Measurements from ENCODE around the gene TMEM9B. TPM values are rescaled to one million over a fixed set of nuclear protein-coding genes. Genes with fewer than 3 reads are reported as not detected.

Gene TMEM9B
- polyA plus RNA-seq, 1 of the 3 experiments (the other 2 are of a cell fraction) = 21.8 TPM

- Histone ChIP-seq H3K4me3 (ENCODE audit: low read depth in 2 of 2, low read length in 1 of 2) (no peak overlapping the region), H3K9ac (no peak overlapping the region), H3K4me2 (no peak overlapping the region), H3K4me1 (ENCODE audit: control insufficient read depth in 1 of 2, insufficient read depth in 2 of 2, low read depth in 1 of 2, low read length in 1 of 2) (no peaks in the 10 kb centered on the region), H3K27ac (ENCODE audit: low read depth in 2 of 2, low read length in 1 of 2) (no peak overlapping the region), H2AFZ (ENCODE audit: low read depth) (no peak overlapping the region), H4K20me1 (ENCODE audit: insufficient read depth) (no peaks in the 10 kb centered on the region), H3K9me3 (peaks cover 16% of the 10 kb centered on the region), H3K36me3 (replicated peaks in 1 of 2; ENCODE audit: control insufficient read depth in 1 of 2, insufficient read depth in 2 of 2, low read length in 1 of 2) (no peaks in the 10 kb centered on the region), H3K27me3 (ENCODE audit: insufficient read depth) (no peaks in the 10 kb centered on the region), H3F3A (replicated peaks; ENCODE audit: insufficient read depth) (peaks cover 18% of the 10 kb centered on the region), H3K9me2 (no peaks in the 10 kb centered on the region), H3K79me2 (ENCODE audit: insufficient read depth) (no peaks in the 10 kb centered on the region)
- CTCF ChIA-PET = no interaction called here
- POLR2A ChIA-PET = no interaction called here
- DNase-seq = no peak
- TF ChIP-seq YY1 (IDR thresholded peaks at IDR 0.05; ENCODE audit: low read depth) (no peak), USF2 (IDR thresholded peaks at IDR 0.05; ENCODE audit: borderline replicate concordance, low read depth, low read length) (no peak), RXRA (IDR thresholded peaks at IDR 0.05; ENCODE audit: borderline replicate concordance, low read depth) (no peak), TCF12 (IDR thresholded peaks at IDR 0.05) (no peak), IRF3 (IDR thresholded peaks at IDR 0.05; ENCODE audit: low read depth, low read length) (no peak), MEF2A (IDR thresholded peaks at IDR 0.05; ENCODE audit: borderline replicate concordance, low read depth) (no peak), CTCF (IDR thresholded peaks at IDR 0.05) (no peak), TEAD4 (IDR thresholded peaks at IDR 0.05; ENCODE audit: borderline replicate concordance, insufficient read depth) (no peak), GABPA (IDR thresholded peaks at IDR 0.05; ENCODE audit: low read depth) (no peak), FOSL2 (IDR thresholded peaks at IDR 0.05; ENCODE audit: borderline replicate concordance, low read depth) (no peak), RAD21 (IDR thresholded peaks at IDR 0.05; ENCODE audit: low read length) (no peak), MAX (IDR thresholded peaks at IDR 0.05; ENCODE audit: low read depth) (no peak), USF1 (IDR thresholded peaks at IDR 0.05; ENCODE audit: borderline replicate concordance, low read depth) (no peak), RCOR1 (IDR thresholded peaks at IDR 0.05; ENCODE audit: low read length) (no peak)
Observed at GRCh38 chr11:8899119-8899753, 65.0 kb downstream of the TMEM9B start.

Small RNA genes within 50 kb of the gene (small RNA-seq; reads per million reads assigned to genes)
- gene RF00019 = 0 reads per million in 7 experiments

Other genes with a start within 250 kb of the TMEM9B start
- 47.9 and 55.3 TPM in 2 replicates for gene AKIP1, start 53.3 kb downstream of the TMEM9B start, polyA plus RNA-seq (2012; rRNA removed)
- not detected in 2 replicates for gene C11orf16, start 31.5 kb downstream of the TMEM9B start, polyA plus RNA-seq (2012; rRNA removed)
- not detected in 2 replicates for gene ASCL3, start 21.4 kb downstream of the TMEM9B start, polyA plus RNA-seq (2012; rRNA removed)
- 2.1 and 2.6 TPM in 2 replicates for gene NRIP3, start 39.6 kb upstream of the TMEM9B start, polyA plus RNA-seq (2012; rRNA removed)
- 0.70 and 0.76 TPM in 2 replicates for gene SCUBE2, start 127.2 kb upstream of the TMEM9B start, polyA plus RNA-seq (2012; rRNA removed)